IMR-90 (cell line): ENCODE data around the gene ARMH3. TPM values are rescaled to one million over a fixed set of nuclear protein-coding genes. Genes with fewer than 3 reads are reported as not detected.

ENCODE experiments used
- ATAC-seq: fragments of 200-7000 bp; cut with Tn5 transposase; 2 replicates; pipeline ENCODE4 v1.9.1; 2020; ENCODE audit warnings: low read depth, mild to moderate bottlenecking, moderate library complexity
- BruUV-seq: library from RNA; stranded (reverse); fragments of 400-500 nt; replicated peaks from 2 replicates; lab custom pipeline; 2021; lab: Mats Ljungman, UMichigan
- CTCF ChIA-PET: fragments of 300-600 bp; formaldehyde crosslinking; extraction: SDS; loops from one replicate; lab custom pipeline; 2021; ENCODE audit warnings: antibody characterized with exemption; lab: Yijun Ruan, JAX
- POLR2A ChIA-PET: fragments of 300-600 bp; sonication (Branson Sonifier 250); formaldehyde crosslinking; loops from one replicate; lab custom pipeline; 2022; ENCODE audit warnings: antibody characterized with exemption; ENCODE audit not compliant: unreplicated experiment; lab: Charles Lee
- DNase-seq: peaks from one replicate; pipeline ENCODE4 v3.0.0; 2013
- H2AFZ ChIP-seq: replicated peaks from 2 replicates; pipeline ENCODE3; 2013; ENCODE audit warnings: low read length, mild to moderate bottlenecking; ENCODE audit not compliant: poor library complexity
- H2AK5ac ChIP-seq: 2 replicates; pipeline ENCODE4 v1.6.1; 2013; ENCODE audit warnings: low read depth, low read length, inconsistent platforms
- H2AK9ac ChIP-seq: replicated peaks from 2 replicates; pipeline ENCODE3; 2013; ENCODE audit warnings: mild to moderate bottlenecking, low read depth, low read length, moderate library complexity; ENCODE audit not compliant: poor library complexity
- H2BK120ac ChIP-seq: 2 replicates; pipeline ENCODE4 v1.6.1; 2013; ENCODE audit warnings: low read depth, low read length, inconsistent platforms
- H2BK15ac ChIP-seq: 3 replicates; pipeline ENCODE4 v1.6.1; 2013; ENCODE audit warnings: low read depth, low read length, inconsistent platforms
- H2BK20ac ChIP-seq: 2 replicates; pipeline ENCODE4 v1.6.1; 2013; ENCODE audit warnings: low read depth, mild to moderate bottlenecking, inconsistent platforms, low read length, moderate library complexity
- H2BK5ac ChIP-seq: 2 replicates; pipeline ENCODE4 v1.6.1; 2013; ENCODE audit warnings: mild to moderate bottlenecking, low read depth, low read length, inconsistent platforms; ENCODE audit not compliant: poor library complexity, severe bottlenecking
- H3K14ac ChIP-seq: replicated peaks from 2 replicates; pipeline ENCODE4 v1.6.1; 2013; ENCODE audit warnings: low read depth, low read length, inconsistent platforms
- H3K18ac ChIP-seq: 2 replicates; pipeline ENCODE4 v1.6.1; 2013; ENCODE audit warnings: low read depth, low read length, control low read depth
- H3K23ac ChIP-seq: 2 replicates; pipeline ENCODE4 v1.6.1; 2013; ENCODE audit warnings: low read depth, low read length, inconsistent platforms
- H3K27ac ChIP-seq: 2 replicates; pipeline ENCODE4 v1.5.1; 2013; ENCODE audit warnings: mild to moderate bottlenecking, control low read depth, low read length; ENCODE audit not compliant: insufficient read depth
- H3K27me3 ChIP-seq: 2 replicates; pipeline ENCODE4 v1.6.1; 2013; ENCODE audit warnings: low read length; ENCODE audit not compliant: control insufficient read depth, insufficient read depth
- H3K36me3 ChIP-seq: 2 replicates; pipeline ENCODE4 v1.6.1; 2013; ENCODE audit warnings: low read length, mixed read lengths; ENCODE audit not compliant: control insufficient read depth, insufficient read depth
- H3K4ac ChIP-seq: 2 replicates; pipeline ENCODE4 v1.6.1; 2013; ENCODE audit warnings: low read depth, low read length, inconsistent platforms
- H3K4me1 ChIP-seq: 2 replicates; pipeline ENCODE4 v1.6.1; 2013; ENCODE audit warnings: low read length, mixed read lengths; ENCODE audit not compliant: control insufficient read depth, insufficient read depth
- H3K4me2 ChIP-seq: 2 replicates; pipeline ENCODE4 v1.6.1; 2013; ENCODE audit warnings: low read depth, mild to moderate bottlenecking, control low read depth, low read length, moderate library complexity
- H3K4me3 ChIP-seq: 2 replicates; pipeline ENCODE4 v1.5.1; 2013; ENCODE audit warnings: low read depth, mild to moderate bottlenecking, control low read depth, low read length, moderate library complexity; ENCODE audit not compliant: insufficient read depth
- H3K56ac ChIP-seq: 2 replicates; pipeline ENCODE4 v1.6.1; 2013; ENCODE audit warnings: low read length, inconsistent platforms; ENCODE audit not compliant: insufficient read depth; ENCODE audit errors: extremely low read depth
- H3K79me1 ChIP-seq, 2 experiments: 2 replicates each; pipeline ENCODE4 v1.6.1; 2013; ENCODE audit warnings: low read length in 2 of 2, inconsistent platforms in 1 of 2, low read depth in 1 of 2
- H3K9ac ChIP-seq: 2 replicates; pipeline ENCODE4 v1.6.1; 2013; ENCODE audit warnings: low read depth, low read length, control low read depth
- H3K9me1 ChIP-seq: 2 replicates; pipeline ENCODE4 v1.6.1; 2013; ENCODE audit warnings: low read length, inconsistent platforms; ENCODE audit not compliant: insufficient read depth
- H3K9me3 ChIP-seq: 2 replicates; pipeline ENCODE4 v1.6.1; 2013; ENCODE audit warnings: low read length; ENCODE audit not compliant: control insufficient read depth, insufficient read depth
- H4K20me1 ChIP-seq: 2 replicates; pipeline ENCODE4 v1.6.1; 2013; ENCODE audit warnings: low read length, inconsistent platforms; ENCODE audit not compliant: insufficient read depth
- H4K5ac ChIP-seq: 2 replicates; pipeline ENCODE4 v1.6.1; 2013; ENCODE audit warnings: mild to moderate bottlenecking, low read depth, low read length, control low read depth
- H4K8ac ChIP-seq, 2 experiments: 2 replicates each; pipeline ENCODE4 v1.6.1; 2013; ENCODE audit warnings: low read depth in 2 of 2, low read length in 2 of 2, control low read depth in 1 of 2, inconsistent platforms in 1 of 2
- H4K91ac ChIP-seq: 2 replicates; pipeline ENCODE4 v1.6.1; 2013; ENCODE audit warnings: low read depth, low read length, inconsistent platforms; ENCODE audit not compliant: insufficient read depth
- BHLHE40 ChIP-seq: fragments of 150-350 bp; IDR thresholded peaks from 2 replicates; pipeline ENCODE4 v1.6.1; 2016; ENCODE audit warnings: mild to moderate bottlenecking, low read depth, low read length
- ELK1 ChIP-seq: fragments of 150-350 bp; IDR thresholded peaks from 2 replicates; pipeline ENCODE4 v1.6.1; 2016; ENCODE audit warnings: low read depth, mild to moderate bottlenecking, low read length, moderate library complexity, borderline replicate concordance
- NFE2L2 ChIP-seq: fragments of 150-350 bp; IDR thresholded peaks from 2 replicates; pipeline ENCODE4 v1.6.1; 2016; ENCODE audit warnings: low read depth, mild to moderate bottlenecking, low read length
- POLR2A ChIP-seq: IDR thresholded peaks from 2 replicates; pipeline ENCODE4 v1.6.1; 2012; ENCODE audit warnings: mild to moderate bottlenecking, low read depth, low read length
- RAD21 ChIP-seq: IDR thresholded peaks from 2 replicates; pipeline ENCODE4 v1.6.1; 2012; ENCODE audit warnings: low read length, improper control_type of control experiment
- USF2 ChIP-seq: fragments of 150-350 bp; IDR thresholded peaks from 2 replicates; pipeline ENCODE4 v1.6.1; 2017; ENCODE audit warnings: mild to moderate bottlenecking, antibody characterized with exemption, low read length, low read depth
- WGBS, 2 experiments: methylation state at CpG; one replicate each; pipeline versions ENCODE4 v1.1.5 to v1.1.7; 2013; ENCODE audit warnings: missing lambda C conversion rate in 2 of 2; ENCODE audit not compliant: insufficient read length in 1 of 2; ENCODE audit errors: extremely low coverage in 2 of 2; 5-methylcytosine and 5-hydroxymethylcytosine counted together
- dilution Hi-C: fragments of 300-500 bp; cut with HindIII; formaldehyde crosslinking; loops from one replicate; pipeline ENCODE4 v1.14.3; 2018; ENCODE audit warnings: low sequenced_read_pairs; ENCODE audit not compliant: unreplicated experiment
- in situ Hi-C: fragments of 300-500 bp; cut with MboI; formaldehyde crosslinking; loops from 3 replicates; pipeline ENCODE4 v1.14.3; 2019; ENCODE audit warnings: low sequenced_read_pairs, inconsistent platforms, mixed read lengths
- intact Hi-C: fragments of 100-400 bp; cut with micrococcal nuclease; formaldehyde crosslinking; loops from 2 replicates; pipeline ENCODE4 v1.10.0; 2022
- polyA plus RNA-seq, 3 experiments: library from polyadenylated mRNA; depleted of rRNA; stranded (reverse); fragments of >200 nt; gene quantifications; 2 replicates each; pipeline ENCODE4 v1.2.3, GENCODE V29; 2012; ENCODE audit warnings: low replicate concordance in 1 of 3
- total RNA-seq: library from RNA; depleted of rRNA; stranded (reverse); fragments of >200 nt; gene quantifications from 2 replicates; pipeline ENCODE4 v1.2.3, GENCODE V29; 2012

ARMH3 gene
- total and polyA plus RNA-seq, 2 of the 4 experiments (the other 2 are of a cell fraction), result 12.1 to 13.1 TPM

GRCh38 chr10:101807158-101807557, 248.8 kb downstream of the ARMH3 start:
- H3K4me2 ChIP-seq, result no peak overlapping the region
- no peak for ATAC-seq

More at GRCh38 chr10:101807158-101807557, 248.8 kb downstream of the ARMH3 start:
- Histone ChIP-seq H3K23ac (0 out of 2 replicates have a peak overlapping the region, but pooled peaks have one; percentile 13), H3K79me1 (peaks cover 13 to 38% of the 10 kb centered on the region in 2 experiments), H3K4me3 (no peak overlapping the region), H2BK120ac (no peak overlapping the region), H3K4ac (no peak overlapping the region), H2AK5ac (no peak overlapping the region), H3K56ac (no peak overlapping the region), H4K91ac (no peak overlapping the region), H3K27ac (no peak overlapping the region), H4K8ac (no peak overlapping the region), H3K9me3 (no peaks in the 10 kb centered on the region), H2BK5ac (no peak overlapping the region), H3K9ac (no peak overlapping the region), H3K4me1 (peaks cover 5% of the 10 kb centered on the region), H2BK20ac (no peak overlapping the region), H2AK9ac (no peak overlapping the region), H4K5ac (no peak overlapping the region), H3K36me3 (peaks cover 61% of the 10 kb centered on the region), H2AFZ (no peak overlapping the region), H2BK15ac (no peak overlapping the region), H3K27me3 (no peaks in the 10 kb centered on the region), H3K18ac (no peak overlapping the region), H3K14ac (no peak overlapping the region), H3K9me1 (peaks cover 2% of the 10 kb centered on the region; the same call in 1 of the 2 replicates), H4K20me1 (peaks cover 56% of the 10 kb centered on the region)
- CTCF ChIA-PET, result no interaction called here
- DNase-seq, result no peak
- no TSS peak for BruUV-seq
- no peak for TF ChIP-seq USF2
- TF ChIP-seq RAD21, result no peak
- TF ChIP-seq BHLHE40, result no peak
- no peak for TF ChIP-seq ELK1
- no peak for TF ChIP-seq POLR2A
- TF ChIP-seq NFE2L2, result no peak
- dilution Hi-C loops, result no loop called here
- in situ Hi-C loops, result loop anchor here (25.0 kb wide), 1 partner anchor 870 kb away; no protein-coding TSS in a partner anchor
- WGBS, 2 experiments, result no CpG with 5 or more reads among the region's 1 CpG
- intact Hi-C loops, result no loop called here
- POLR2A ChIA-PET, result no interaction called here
